SU-DHL-6 (cell line): ENCODE data around the gene GJD3.

Source experiments
- CTCF ChIP-seq: fragments of 200-600 bp; sonication (generic); IDR thresholded peaks from one replicate; pipeline ENCODE4 v1.5.1; 2017; ENCODE audit warnings: antibody characterized with exemption, mild to moderate bottlenecking, low read length, moderate library complexity; ENCODE audit not compliant: insufficient read depth, poor library complexity, severe bottlenecking
- EZH2phosphoT487 ChIP-seq: fragments of 200-600 bp; sonication (generic), shearing (Covaris generic); conservative IDR thresholded peaks from 2 replicates; pipeline ENCODE4 v1.6.1; 2018; ENCODE audit warnings: mild to moderate bottlenecking, antibody characterized with exemption, low read length, moderate library complexity, mixed read lengths

- TF ChIP-seq CTCF (no peak), EZH2phosphoT487 (no peak)
Observed at GRCh38 chr17:40335620-40336019, 28.9 kb downstream of the GJD3 start.
